Muscle layer of colon (tissue), 2 donors: ENCODE results near the gene ST8SIA1.
"Not testable (repeated sequence)": the region's sequence is repeated elsewhere in the genome, so short reads cannot be mapped to it uniquely, and the experiment has no call there.

Experiments used
- H3K27ac ChIP-seq: one replicate; pipeline ENCODE4 v1.7.0; 2013; ENCODE audit warnings: low read depth, mild to moderate bottlenecking, low read length, moderate library complexity
- H3K27me3 ChIP-seq, 2 donors: one replicate each; pipeline ENCODE4 v1.7.0; 2013; ENCODE audit warnings: low read length in 2 of 2, mild to moderate bottlenecking in 2 of 2; ENCODE audit not compliant: insufficient read depth in 2 of 2, control insufficient read depth in 1 of 2
- H3K36me3 ChIP-seq: one replicate; pipeline ENCODE4 v1.7.0; 2013; ENCODE audit warnings: mild to moderate bottlenecking, low read length; ENCODE audit not compliant: insufficient read depth
- H3K4me1 ChIP-seq: one replicate; pipeline ENCODE4 v1.7.0; 2013; ENCODE audit warnings: mild to moderate bottlenecking, low read length; ENCODE audit not compliant: insufficient read depth
- H3K4me3 ChIP-seq, 2 donors: one replicate each; pipeline ENCODE4 v1.7.0; 2013; ENCODE audit warnings: low read length in 2 of 2, low read depth in 1 of 2, mild to moderate bottlenecking in 1 of 2, moderate library complexity in 1 of 2
- H3K9ac ChIP-seq: one replicate; pipeline ENCODE4 v1.7.0; 2013; ENCODE audit warnings: low read length
- H3K9me3 ChIP-seq: one replicate; pipeline ENCODE4 v1.7.0; 2013; ENCODE audit warnings: mild to moderate bottlenecking, low read length
- donor health status: abdominal sarcoma.
- donor health status: Adenocarcinoma of cecum.

ST8SIA1 gene

GRCh38 chr12:22334410-22335100, at the start of gene ST8SIA1:
ST8SIA1 (minus strand) TSS chr12:22334707; CDS start chr12:22334232, 475 bp downstream.
- Histone ChIP-seq H3K9ac (peak within 1 kb of the TSS; percentile 46), H3K27ac (peak within 1 kb of the TSS; percentile 64)

GRCh38 chr12:22380031-22380430, 45.5 kb upstream of the ST8SIA1 start:
- Histone ChIP-seq H3K36me3 (no peaks in the 10 kb centered on the region), H3K27me3 (no peaks in the 10 kb centered on the region), H3K27ac (no peak overlapping the region), H3K4me3 (no peak overlapping the region), H3K4me1 (no peaks in the 10 kb centered on the region), H3K9ac (no peak overlapping the region), H3K9me3 (no peaks in the 10 kb centered on the region)

More at GRCh38 chr12:22334410-22335100, at the start of gene ST8SIA1:
- Histone ChIP-seq H3K27me3 (peaks cover 0 to 5% of the 10 kb centered on the region in 2 donors), H3K4me3 (peak within 1 kb of the TSS; percentile 79 to 83), H3K4me1 (peaks cover 6% of the 10 kb centered on the region), H3K36me3 (no peaks in the 10 kb centered on the region), H3K9me3 (no peaks in the 10 kb centered on the region)

GRCh38 chr12:22377731-22378496, 43.4 kb upstream of the ST8SIA1 start:
- H3K27ac ChIP-seq: no peak overlapping the region

GRCh38 chr12:22376596-22377150, 42.2 kb upstream of the ST8SIA1 start:
- H3K9ac ChIP-seq, H3K4me1 ChIP-seq, H3K27me3 ChIP-seq, H3K9me3 ChIP-seq, H3K4me3 ChIP-seq, H3K27ac ChIP-seq, H3K36me3 ChIP-seq: not testable (repeated sequence)

More at GRCh38 chr12:22377731-22378496, 43.4 kb upstream of the ST8SIA1 start:
- Histone ChIP-seq H3K27me3 (no peaks in the 10 kb centered on the region), H3K4me3 (no peak overlapping the region), H3K4me1 (no peaks in the 10 kb centered on the region), H3K9ac (no peak overlapping the region), H3K9me3 (no peaks in the 10 kb centered on the region), H3K36me3 (no peaks in the 10 kb centered on the region)

- no peaks in the 10 kb centered on the region for H3K27me3 ChIP-seq
- no peak overlapping the region for H3K9ac ChIP-seq
- no peaks in the 10 kb centered on the region for H3K4me1 ChIP-seq
- no peak overlapping the region for H3K27ac ChIP-seq
- no peaks in the 10 kb centered on the region for H3K9me3 ChIP-seq
- H3K4me3 ChIP-seq: no peak overlapping the region
- no peaks in the 10 kb centered on the region for H3K36me3 ChIP-seq
Measured at GRCh38 chr12:22374508-22374907, 40.0 kb upstream of the ST8SIA1 start.

- H3K27ac ChIP-seq: no peak overlapping the region
- no peak overlapping the region for H3K4me3 ChIP-seq
- no peaks in the 10 kb centered on the region for H3K4me1 ChIP-seq
- H3K36me3 ChIP-seq: no peaks in the 10 kb centered on the region
- no peak overlapping the region for H3K9ac ChIP-seq
- no peaks in the 10 kb centered on the region for H3K9me3 ChIP-seq
- no peaks in the 10 kb centered on the region for H3K27me3 ChIP-seq
Measured at GRCh38 chr12:22372277-22372837, 37.9 kb upstream of the ST8SIA1 start.

GRCh38 chr12:22366181-22366580, 31.7 kb upstream of the ST8SIA1 start:
- Histone ChIP-seq H3K36me3 (no peaks in the 10 kb centered on the region), H3K4me3 (no peak overlapping the region), H3K9ac (no peak overlapping the region)

GRCh38 chr12:22361785-22362184, 27.3 kb upstream of the ST8SIA1 start:
- Histone ChIP-seq H3K27me3 (no peaks in the 10 kb centered on the region), H3K9me3 (no peaks in the 10 kb centered on the region), H3K27ac (no peak overlapping the region), H3K36me3 (no peaks in the 10 kb centered on the region), H3K4me1 (no peaks in the 10 kb centered on the region), H3K9ac (no peak overlapping the region), H3K4me3 (no peak overlapping the region)

More at GRCh38 chr12:22366181-22366580, 31.7 kb upstream of the ST8SIA1 start:
- Histone ChIP-seq H3K27me3 (no peaks in the 10 kb centered on the region), H3K9me3 (no peaks in the 10 kb centered on the region), H3K4me1 (no peaks in the 10 kb centered on the region), H3K27ac (no peak overlapping the region)

- no peaks in the 10 kb centered on the region for H3K4me1 ChIP-seq
- no peaks in the 10 kb centered on the region for H3K36me3 ChIP-seq
- H3K4me3 ChIP-seq: no peak overlapping the region
- no peak overlapping the region for H3K9ac ChIP-seq
- H3K9me3 ChIP-seq: no peaks in the 10 kb centered on the region
- H3K27me3 ChIP-seq: no peaks in the 10 kb centered on the region
- no peak overlapping the region for H3K27ac ChIP-seq
Measured at GRCh38 chr12:22360774-22361173, 26.3 kb upstream of the ST8SIA1 start.

GRCh38 chr12:22357531-22357930, 23.0 kb upstream of the ST8SIA1 start:
- Histone ChIP-seq H3K9me3 (no peaks in the 10 kb centered on the region), H3K4me3 (no peak overlapping the region), H3K9ac (no peak overlapping the region)

GRCh38 chr12:22356231-22356630, 21.7 kb upstream of the ST8SIA1 start:
- no peaks in the 10 kb centered on the region for H3K9me3 ChIP-seq
- no peaks in the 10 kb centered on the region for H3K4me1 ChIP-seq
- no peak overlapping the region for H3K27ac ChIP-seq
- H3K36me3 ChIP-seq: no peaks in the 10 kb centered on the region
- H3K4me3 ChIP-seq: no peak overlapping the region
- no peaks in the 10 kb centered on the region for H3K27me3 ChIP-seq
- H3K9ac ChIP-seq: no peak overlapping the region

More at GRCh38 chr12:22357531-22357930, 23.0 kb upstream of the ST8SIA1 start:
- no peaks in the 10 kb centered on the region for H3K27me3 ChIP-seq
- no peak overlapping the region for H3K27ac ChIP-seq
- H3K4me1 ChIP-seq: no peaks in the 10 kb centered on the region
- no peaks in the 10 kb centered on the region for H3K36me3 ChIP-seq
